A204.1 (cell line): ENCODE measurements around the gene ABAT.

Experiments used
- FAIRE-seq: peaks from 2 replicates; lab custom pipeline; 2012; peaks lifted over from hg19 to GRCh38; lab: Jason Lieb, UNC

The ABAT gene

GRCh38 chr16:8717892-8718415, 43.5 kb downstream of the ABAT start:
- no peak for FAIRE-seq

- FAIRE-seq, result no peak
Observed at GRCh38 chr16:8718851-8719680, 44.6 kb downstream of the ABAT start.

GRCh38 chr16:8720080-8720966, 45.9 kb downstream of the ABAT start:
- no peak for FAIRE-seq

GRCh38 chr16:8720967-8721308, 46.5 kb downstream of the ABAT start:
- FAIRE-seq, result no peak

GRCh38 chr16:8721336-8722024, 47.1 kb downstream of the ABAT start:
- no peak for FAIRE-seq

- no peak for FAIRE-seq
Observed at GRCh38 chr16:8722025-8722348, 47.6 kb downstream of the ABAT start.

GRCh38 chr16:8725513-8726178, 51.2 kb downstream of the ABAT start:
- no peak for FAIRE-seq

GRCh38 chr16:8727131-8727806, 52.9 kb downstream of the ABAT start:
- FAIRE-seq, result no peak

- no peak for FAIRE-seq
Observed at GRCh38 chr16:8727857-8728618, 53.6 kb downstream of the ABAT start.

- no peak for FAIRE-seq
Observed at GRCh38 chr16:8729779-8730334, 55.4 kb downstream of the ABAT start.

- no peak for FAIRE-seq
Observed at GRCh38 chr16:8730335-8730915, 56.0 kb downstream of the ABAT start.

GRCh38 chr16:8733849-8734540, 59.6 kb downstream of the ABAT start:
- no peak for FAIRE-seq

GRCh38 chr16:8735574-8735973, 61.2 kb downstream of the ABAT start:
- FAIRE-seq, result no peak

GRCh38 chr16:8736123-8736668, 61.8 kb downstream of the ABAT start:
- no peak for FAIRE-seq

GRCh38 chr16:8739151-8739550, 64.7 kb downstream of the ABAT start:
- no peak for FAIRE-seq

- no peak for FAIRE-seq
Observed at GRCh38 chr16:8739989-8740704, 65.7 kb downstream of the ABAT start.

GRCh38 chr16:8740775-8741355, 66.4 kb downstream of the ABAT start:
- FAIRE-seq, result no peak

GRCh38 chr16:8741636-8742035, 67.2 kb downstream of the ABAT start:
- FAIRE-seq, result no peak
